OCI-LY3 (cell line): Measurements from ENCODE around the gene BUD23.
"Not testable (repeated sequence)": the region's sequence is repeated elsewhere in the genome, so short reads cannot be mapped to it uniquely, and the experiment has no call there.

Source experiments
- H2AFZ ChIP-seq: fragments of 200-600, 300-600 bp; shearing (Covaris generic); 2 replicates; pipeline ENCODE4 v1.6.0; 2014; ENCODE audit warnings: antibody characterized with exemption, low read depth, low read length
- H3K27ac ChIP-seq: fragments of 200-600, 300-600 bp; sonication (generic); 2 replicates; pipeline ENCODE4 v1.5.1; 2014; ENCODE audit warnings: mild to moderate bottlenecking, low read length, moderate library complexity, mixed read lengths
- H3K27me3 ChIP-seq: fragments of 200-600, 300-600 bp; sonication (generic); 2 replicates; pipeline ENCODE4 v1.6.1; 2014; ENCODE audit warnings: low read depth, low read length, mixed read lengths
- H3K36me3 ChIP-seq: fragments of 200-600, 300-600 bp; sonication (generic); replicated peaks from 2 replicates; pipeline ENCODE3; 2014; ENCODE audit warnings: low read depth, low read length, mixed read lengths
- H3K4me1 ChIP-seq: fragments of 300-600, 200-600 bp; sonication (generic); 2 replicates; pipeline ENCODE4 v1.6.1; 2014; ENCODE audit warnings: low read length, mixed read lengths
- H3K4me2 ChIP-seq: fragments of 200-600, 300-600 bp; sonication (generic); 2 replicates; pipeline ENCODE4 v1.6.1; 2014; ENCODE audit warnings: low read length, mixed read lengths
- H3K4me3 ChIP-seq: fragments of 300-600, 200-600 bp; sonication (generic); 2 replicates; pipeline ENCODE4 v1.5.1; 2014; ENCODE audit warnings: antibody characterized with exemption, mild to moderate bottlenecking, low read length, moderate library complexity
- H3K79me2 ChIP-seq: fragments of 300-600, 200-600 bp; shearing (Covaris generic); 2 replicates; pipeline ENCODE4 v1.6.1; 2014; ENCODE audit warnings: mild to moderate bottlenecking, low read length, mixed read lengths
- H3K9ac ChIP-seq: fragments of 300-600, 200-600 bp; shearing (Covaris generic); 2 replicates; pipeline ENCODE4 v1.6.0; 2014; ENCODE audit warnings: mild to moderate bottlenecking, low read length, moderate library complexity
- H3K9me3 ChIP-seq: fragments of 200-600, 300-600 bp; shearing (Covaris generic); 2 replicates; pipeline ENCODE4 v1.6.1; 2014; ENCODE audit warnings: low read length, mixed read lengths; ENCODE audit not compliant: insufficient read depth
- H4K20me1 ChIP-seq: fragments of 200-600, 300-600 bp; sonication (generic); 2 replicates; pipeline ENCODE4 v1.6.1; 2016; ENCODE audit warnings: low read length, mixed read lengths; ENCODE audit not compliant: insufficient read depth
- CTCF ChIP-seq: fragments of 200-600, 300-600 bp; sonication (generic); IDR thresholded peaks from 2 replicates; pipeline ENCODE4 v1.5.1; 2014; ENCODE audit warnings: antibody characterized with exemption, low read length, low read depth
- EZH2phosphoT487 ChIP-seq: fragments of 200-600 bp; shearing (Covaris generic); IDR thresholded peaks from 2 replicates; pipeline ENCODE4 v1.6.1; 2018; ENCODE audit warnings: antibody characterized with exemption, mixed run types, low read depth

BUD23 gene

GRCh38 chr7:73717991-73718405 is 34.6 kb downstream of the BUD23 start:
- TF ChIP-seq CTCF = no peak
- TF ChIP-seq EZH2phosphoT487 = no peak
- no peak overlapping the region for H3K9ac ChIP-seq
- H4K20me1 ChIP-seq = peaks cover 4% of the 10 kb centered on the region; the same call in 1 of the 2 replicates
- peaks cover 5% of the 10 kb centered on the region; the same call in 1 of the 2 replicates for H3K79me2 ChIP-seq
- peak overlapping the region; percentile 88 for H3K4me2 ChIP-seq
- H3K36me3 ChIP-seq = no peaks in the 10 kb centered on the region
- no peaks in the 10 kb centered on the region for H3K9me3 ChIP-seq
- H2AFZ ChIP-seq = no peak overlapping the region
- 0 out of 2 replicates have a peak, but pooled peaks cover 3% of the 10 kb centered on the region for H3K27me3 ChIP-seq
- no peak overlapping the region for H3K27ac ChIP-seq
- peaks cover 11% of the 10 kb centered on the region for H3K4me1 ChIP-seq
- peak overlapping the region; percentile 93; the same call in 1 of the 2 replicates for H3K4me3 ChIP-seq

- Histone ChIP-seq H3K4me3 (peak overlapping the region; percentile 93), H3K27me3 (0 out of 2 replicates have a peak, but pooled peaks cover 3% of the 10 kb centered on the region), H3K9me3 (no peaks in the 10 kb centered on the region), H3K36me3 (no peaks in the 10 kb centered on the region), H3K4me1 (peaks cover 11% of the 10 kb centered on the region), H3K79me2 (peaks cover 5% of the 10 kb centered on the region; the same call in 1 of the 2 replicates), H3K27ac (no peak overlapping the region), H2AFZ (no peak overlapping the region), H4K20me1 (peaks cover 4% of the 10 kb centered on the region; the same call in 1 of the 2 replicates), H3K9ac (peak overlapping the region; percentile 77), H3K4me2 (peak overlapping the region; percentile 88)
- TF ChIP-seq EZH2phosphoT487 = no peak
- TF ChIP-seq CTCF = no peak
Observed at GRCh38 chr7:73718438-73718881, 35.1 kb downstream of the BUD23 start.

GRCh38 chr7:73718905-73719805 is 35.8 kb downstream of the BUD23 start, which contains the start of gene STX1A:
Gene STX1A, minus strand, starts transcription at chr7:73719669. Its CDS starts 38 bp downstream, at chr7:73719631.
- Histone ChIP-seq H3K4me1 (peaks cover 11% of the 10 kb centered on the region), H3K79me2 (peaks cover 5% of the 10 kb centered on the region; the same call in 1 of the 2 replicates), H3K9me3 (no peaks in the 10 kb centered on the region), H3K27ac (no peak within 1 kb of the TSS), H3K27me3 (0 out of 2 replicates have a peak, but pooled peaks cover 3% of the 10 kb centered on the region), H3K36me3 (no peaks in the 10 kb centered on the region), H2AFZ (peak within 1 kb of the TSS; percentile 65; the same call in 1 of the 2 replicates), H4K20me1 (peaks cover 4% of the 10 kb centered on the region; the same call in 1 of the 2 replicates), H3K9ac (peak within 1 kb of the TSS; percentile 77), H3K4me3 (peak within 1 kb of the TSS; percentile 93), H3K4me2 (peak within 1 kb of the TSS; percentile 89)
- TF ChIP-seq EZH2phosphoT487 (no peak), CTCF (no peak)

- peaks cover 4% of the 10 kb centered on the region; the same call in 1 of the 2 replicates for H4K20me1 ChIP-seq
- H3K27me3 ChIP-seq = 0 out of 2 replicates have a peak, but pooled peaks cover 3% of the 10 kb centered on the region
- H3K36me3 ChIP-seq = no peaks in the 10 kb centered on the region
- H3K4me1 ChIP-seq = peaks cover 11% of the 10 kb centered on the region
- H3K9ac ChIP-seq = no peak overlapping the region
- H3K79me2 ChIP-seq = peaks cover 5% of the 10 kb centered on the region; the same call in 1 of the 2 replicates
- H3K9me3 ChIP-seq = no peaks in the 10 kb centered on the region
- peak overlapping the region; percentile 65; the same call in 1 of the 2 replicates for H2AFZ ChIP-seq
- H3K4me3 ChIP-seq = peak overlapping the region; percentile 78
- peak overlapping the region; percentile 89 for H3K4me2 ChIP-seq
- H3K27ac ChIP-seq = no peak overlapping the region
- TF ChIP-seq CTCF = no peak
- no peak for TF ChIP-seq EZH2phosphoT487
Observed at GRCh38 chr7:73719806-73720169, 36.4 kb downstream of the BUD23 start.

- peaks cover 11% of the 10 kb centered on the region for H3K4me1 ChIP-seq
- H3K27me3 ChIP-seq, H3K27ac ChIP-seq, H4K20me1 ChIP-seq, H3K79me2 ChIP-seq, H3K4me3 ChIP-seq, H3K4me2 ChIP-seq, H3K36me3 ChIP-seq, H2AFZ ChIP-seq, H3K9ac ChIP-seq, H3K9me3 ChIP-seq: not testable (repeated sequence)
Observed at GRCh38 chr7:73720443-73720842, 37.0 kb downstream of the BUD23 start.
